ENCODE measurements around the gene GNG11.

Gene GNG11

GRCh38 chr7:93960986-93961385 lies 39.5 kb downstream of the GNG11 start:
- in situ Hi-C loops (cut with HindIII; ENCODE audit: low sequenced_read_pairs): no loop called here
- TF ChIP-seq, protein P1, sequence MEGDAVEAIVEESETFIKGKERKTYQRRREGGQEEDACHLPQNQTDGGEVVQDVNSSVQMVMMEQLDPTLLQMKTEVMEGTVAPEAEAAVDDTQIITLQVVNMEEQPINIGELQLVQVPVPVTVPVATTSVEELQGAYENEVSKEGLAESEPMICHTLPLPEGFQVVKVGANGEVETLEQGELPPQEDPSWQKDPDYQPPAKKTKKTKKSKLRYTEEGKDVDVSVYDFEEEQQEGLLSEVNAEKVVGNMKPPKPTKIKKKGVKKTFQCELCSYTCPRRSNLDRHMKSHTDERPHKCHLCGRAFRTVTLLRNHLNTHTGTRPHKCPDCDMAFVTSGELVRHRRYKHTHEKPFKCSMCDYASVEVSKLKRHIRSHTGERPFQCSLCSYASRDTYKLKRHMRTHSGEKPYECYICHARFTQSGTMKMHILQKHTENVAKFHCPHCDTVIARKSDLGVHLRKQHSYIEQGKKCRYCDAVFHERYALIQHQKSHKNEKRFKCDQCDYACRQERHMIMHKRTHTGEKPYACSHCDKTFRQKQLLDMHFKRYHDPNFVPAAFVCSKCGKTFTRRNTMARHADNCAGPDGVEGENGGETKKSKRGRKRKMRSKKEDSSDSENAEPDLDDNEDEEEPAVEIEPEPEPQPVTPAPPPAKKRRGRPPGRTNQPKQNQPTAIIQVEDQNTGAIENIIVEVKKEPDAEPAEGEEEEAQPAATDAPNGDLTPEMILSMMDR (IDR thresholded peaks at IDR 0.05; ENCODE audit: low read depth, low read length): no peak
- no peak overlapping the region for H3K4me3 ChIP-seq (ENCODE audit: low read depth, low read length)
- no peak for DNase-seq (ENCODE audit: low read depth, low spot score)

GRCh38 chr7:93964262-93964661 lies 42.7 kb downstream of the GNG11 start:
- no peak overlapping the region for H3K4me3 ChIP-seq (ENCODE audit: low read depth, low read length)
- TF ChIP-seq, protein P1 (IDR thresholded peaks at IDR 0.05; ENCODE audit: low read depth, low read length): no peak
- no peak for DNase-seq (ENCODE audit: low read depth, low spot score)
- in situ Hi-C loops (cut with HindIII; ENCODE audit: low sequenced_read_pairs): no loop called here

GRCh38 chr7:93964813-93965212 lies 43.3 kb downstream of the GNG11 start:
- in situ Hi-C loops (cut with HindIII; ENCODE audit: low sequenced_read_pairs): no loop called here
- TF ChIP-seq, protein P1 (IDR thresholded peaks at IDR 0.05; ENCODE audit: low read depth, low read length): no peak
- no peak overlapping the region for H3K4me3 ChIP-seq (ENCODE audit: low read depth, low read length)
- DNase-seq (ENCODE audit: low read depth, low spot score): no peak

DNA sequence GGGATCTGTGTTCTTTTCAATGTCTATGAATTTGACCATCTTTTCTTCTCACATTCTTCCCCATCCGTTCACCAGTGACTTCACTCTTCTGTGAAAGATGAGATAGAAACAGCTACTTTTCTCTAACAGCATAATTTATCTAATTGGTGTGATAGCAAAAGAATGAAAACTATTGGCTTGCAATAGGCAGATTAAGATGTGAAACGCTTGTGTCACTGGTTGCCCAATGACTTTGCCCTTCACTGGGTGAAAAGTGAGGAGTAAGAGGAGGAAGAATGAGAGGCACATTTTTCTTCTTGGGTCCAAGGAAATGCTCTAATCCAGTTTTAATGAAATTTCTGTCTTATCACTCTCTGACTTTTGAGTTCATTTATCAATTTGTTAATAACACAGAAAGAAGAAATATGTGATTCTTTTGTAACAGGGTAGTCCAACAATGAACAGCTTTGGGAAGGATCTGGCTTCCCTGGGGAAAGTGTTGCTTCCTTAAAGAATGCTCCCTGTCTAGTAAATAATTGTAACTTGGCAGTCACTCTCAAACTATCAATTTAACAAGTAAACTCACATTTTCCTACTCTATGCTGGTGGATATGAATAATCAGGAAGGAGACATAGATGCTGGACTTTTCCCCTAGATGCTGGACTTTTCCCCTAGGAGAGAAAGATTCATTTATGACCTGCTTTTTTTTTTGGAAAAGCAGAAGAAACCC lies 47.5 kb downstream of the GNG11 start:
- H3K4me3 ChIP-seq (ENCODE audit: low read depth, low read length): no peak overlapping the region
- in situ Hi-C loops (cut with HindIII; ENCODE audit: low sequenced_read_pairs): no loop called here
- no peak for DNase-seq (ENCODE audit: low read depth, low spot score)
- TF ChIP-seq, protein P1 (IDR thresholded peaks at IDR 0.05; ENCODE audit: low read depth, low read length): no peak

- no peak overlapping the region for H3K4me3 ChIP-seq (ENCODE audit: low read depth, low read length)
- DNase-seq (ENCODE audit: low read depth, low spot score): no peak
- TF ChIP-seq, protein P1 (IDR thresholded peaks at IDR 0.05; ENCODE audit: low read depth, low read length): no peak
- in situ Hi-C loops (cut with HindIII; ENCODE audit: low sequenced_read_pairs): no loop called here
Observed at GRCh38 chr7:93972029-93972725, 50.6 kb downstream of the GNG11 start.

- in situ Hi-C loops (cut with HindIII; ENCODE audit: low sequenced_read_pairs): no loop called here
- no peak overlapping the region for H3K4me3 ChIP-seq (ENCODE audit: low read depth, low read length)
- DNase-seq (ENCODE audit: low read depth, low spot score): peak; percentile 2
- TF ChIP-seq, protein P1 (IDR thresholded peaks at IDR 0.05; ENCODE audit: low read depth, low read length): no peak
Observed at GRCh38 chr7:93973134-93973533, 51.6 kb downstream of the GNG11 start.

Measured in astrocyte of the spinal cord (primary cell).